Activated naive CD4-positive, alpha-beta T cell treated with anti-CD3 and anti-CD28 coated beads, Interleukin-2, amount 50 U/mL, for 16 hours (primary cell): ENCODE measurements around the gene SMARCA2.

Experiments
- DNase-seq: peaks from one replicate; pipeline ENCODE4 v3.0.0-alpha.2; 2020

Gene SMARCA2

DNA sequence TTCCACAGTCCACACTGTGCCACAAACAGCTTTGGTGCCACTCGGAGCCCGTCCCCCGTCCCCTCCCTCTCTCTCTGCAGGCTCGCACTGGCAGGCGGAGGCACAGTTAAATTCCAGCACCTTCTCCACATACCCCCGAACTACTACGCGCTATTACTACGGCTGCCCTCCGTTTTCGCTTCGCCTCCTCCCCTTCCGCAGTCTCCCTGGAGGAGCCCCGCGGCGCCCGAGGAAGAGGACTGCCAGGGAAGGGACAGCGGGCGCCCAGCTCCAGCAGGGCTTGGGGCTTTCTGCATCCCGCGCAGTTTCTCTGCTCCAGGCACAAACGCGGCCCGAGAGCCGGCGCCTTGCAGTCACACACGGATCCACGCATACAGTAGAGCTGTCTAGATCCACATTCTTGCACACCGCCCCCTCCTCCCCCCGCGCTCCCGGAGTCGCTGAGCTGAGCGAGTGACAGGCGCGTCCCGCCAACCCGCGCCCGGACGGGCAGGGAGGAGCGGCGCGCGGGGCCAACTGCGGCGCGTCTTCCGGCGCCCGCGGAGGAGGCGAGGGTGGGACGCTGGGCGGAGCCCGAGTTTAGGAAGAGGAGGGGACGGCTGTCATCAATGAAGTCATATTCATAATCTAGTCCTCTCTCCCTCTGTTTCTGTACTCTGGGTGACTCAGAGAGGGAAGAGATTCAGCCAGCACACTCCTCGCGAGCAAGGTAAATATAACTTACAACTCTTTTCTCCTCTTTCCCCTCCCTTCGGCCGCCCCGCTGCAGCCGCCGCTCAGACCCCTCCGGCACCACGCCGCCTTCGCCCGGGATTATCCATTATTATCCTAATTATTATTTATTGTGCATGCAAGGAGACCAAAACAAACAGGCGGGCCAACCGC, at the start of gene SMARCA2:
Gene SMARCA2 (plus strand): TSS at position 652 of the 885 bp plus-strand sequence. CDS start 13,676 bp downstream, outside the sequence.
- DNase-seq: peak; percentile 99

DNA sequence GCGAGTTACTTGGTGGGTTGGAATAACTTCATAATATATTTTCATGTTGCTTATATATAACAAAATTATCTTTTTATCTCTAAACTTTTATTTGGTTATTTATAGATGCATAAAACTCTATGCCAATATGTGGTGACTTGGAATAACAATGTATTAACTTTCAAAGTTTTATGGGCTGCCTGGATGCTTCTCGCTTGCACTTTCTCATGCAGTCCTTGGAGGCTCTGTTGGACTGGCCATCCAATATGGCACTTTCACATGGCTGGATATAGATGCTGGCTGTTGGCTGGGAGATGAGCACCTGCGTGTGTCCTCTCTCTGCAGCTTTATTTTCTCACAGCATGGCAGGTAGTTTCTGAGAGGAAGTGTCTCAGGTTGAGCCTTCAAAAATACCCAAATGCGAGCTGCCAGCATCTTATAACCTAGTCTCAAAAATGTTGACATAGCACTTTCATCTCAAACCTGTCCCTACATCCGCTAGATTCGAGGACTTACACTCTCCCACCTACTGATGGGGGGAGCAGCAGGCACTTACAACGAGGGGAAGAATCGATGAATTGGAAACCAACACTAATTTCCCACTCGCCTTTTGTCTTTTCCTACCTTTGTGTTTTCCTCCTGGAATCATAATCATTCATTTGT, 48.3 kb upstream of the SMARCA2 start:
- no peak for DNase-seq

DNA sequence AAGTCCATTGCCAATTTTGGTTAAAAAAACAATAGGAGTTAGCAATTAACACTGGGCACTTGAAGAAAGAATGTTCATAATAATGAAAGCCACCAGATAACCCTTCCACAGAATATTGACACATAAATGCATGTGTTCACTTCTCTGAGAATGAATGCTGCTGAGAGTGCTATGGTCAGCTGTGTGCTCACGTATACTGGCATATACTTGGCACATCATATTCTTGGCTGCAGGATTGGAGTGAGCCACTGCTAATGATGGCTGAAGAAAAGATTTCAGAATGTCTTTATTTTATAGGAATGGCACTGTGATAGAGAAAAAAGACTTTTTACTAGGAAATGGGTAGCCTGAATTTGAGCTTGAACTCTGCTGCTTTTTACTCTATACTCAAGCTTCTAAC, 46.0 kb upstream of the SMARCA2 start:
- DNase-seq: no peak

DNA sequence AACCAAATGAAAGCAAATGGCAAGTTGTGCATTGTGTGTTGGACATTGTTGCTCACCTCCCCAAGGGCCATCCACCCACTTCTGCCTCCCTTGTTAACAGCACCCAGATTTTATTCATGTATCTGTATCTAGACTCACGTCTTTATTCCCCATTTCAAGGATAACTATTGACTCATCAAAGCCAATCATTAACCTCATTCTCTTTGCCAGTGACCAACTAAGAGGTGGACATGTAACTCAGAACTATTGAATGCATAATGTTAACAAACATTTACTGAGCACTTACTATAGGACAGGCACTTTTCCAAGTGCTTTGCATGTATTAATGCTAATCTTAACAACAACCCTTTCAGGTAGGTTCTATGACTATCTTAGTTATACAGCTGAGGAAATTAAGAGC, 45.2 kb upstream of the SMARCA2 start:
- DNase-seq: no peak

DNA sequence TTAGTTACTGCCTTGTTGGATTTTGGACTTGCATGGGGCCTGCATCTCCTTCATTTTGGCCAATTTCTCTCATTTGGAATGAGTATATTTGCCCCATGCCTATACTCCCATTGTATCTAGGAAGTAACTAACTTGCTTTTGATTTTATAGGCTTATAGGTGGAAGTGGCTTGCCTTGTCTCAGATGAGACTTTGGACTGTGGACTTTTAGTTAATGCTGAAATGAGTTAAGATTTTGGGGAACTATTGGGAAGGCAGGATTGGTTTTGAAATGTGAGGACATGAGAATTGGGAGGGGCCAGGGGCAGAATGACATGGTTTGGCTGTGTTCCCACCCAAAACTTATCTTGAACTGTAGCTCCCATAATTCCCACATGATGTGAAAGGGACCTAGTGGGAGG, 42.5 kb upstream of the SMARCA2 start:
- no peak for DNase-seq

DNA sequence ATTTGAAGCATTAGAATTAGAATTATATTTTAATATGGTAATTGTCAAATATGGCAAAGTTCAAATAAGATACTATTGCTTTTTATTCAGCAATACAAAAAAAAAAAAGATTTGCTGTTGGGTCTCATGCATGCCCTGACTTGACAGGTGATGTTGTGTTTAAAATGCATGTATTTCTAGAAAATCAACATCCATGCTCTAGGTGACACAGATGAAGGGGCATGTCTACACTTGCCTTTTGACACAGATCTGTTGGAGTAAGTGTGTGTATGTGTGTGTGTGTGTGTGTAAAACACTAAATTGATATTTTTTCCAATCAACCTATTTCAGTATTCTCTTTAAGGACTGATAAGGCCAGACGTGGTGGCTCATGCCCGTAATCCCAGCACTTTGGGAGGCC, 38.1 kb upstream of the SMARCA2 start:
- no peak for DNase-seq

DNA sequence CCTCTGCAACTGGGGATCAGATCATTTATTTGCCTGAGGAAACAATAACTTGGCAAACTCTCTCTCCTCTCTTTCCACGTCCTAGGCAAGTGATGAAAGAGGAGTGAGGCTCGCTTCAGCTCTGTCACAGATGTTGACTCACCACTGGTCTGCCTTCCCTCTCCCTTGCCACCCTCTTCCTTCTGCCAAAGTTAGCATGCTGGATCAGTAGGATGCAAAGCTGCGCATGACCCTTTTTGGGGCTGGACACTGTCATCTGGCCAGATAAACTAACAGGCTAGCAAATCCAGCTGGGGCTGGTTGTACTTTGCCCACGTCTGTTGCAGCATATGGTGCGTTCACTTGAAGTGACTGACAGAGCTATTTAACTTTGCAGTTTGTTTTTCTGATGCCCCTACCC, 36.2 kb upstream of the SMARCA2 start:
- DNase-seq: no peak

DNA sequence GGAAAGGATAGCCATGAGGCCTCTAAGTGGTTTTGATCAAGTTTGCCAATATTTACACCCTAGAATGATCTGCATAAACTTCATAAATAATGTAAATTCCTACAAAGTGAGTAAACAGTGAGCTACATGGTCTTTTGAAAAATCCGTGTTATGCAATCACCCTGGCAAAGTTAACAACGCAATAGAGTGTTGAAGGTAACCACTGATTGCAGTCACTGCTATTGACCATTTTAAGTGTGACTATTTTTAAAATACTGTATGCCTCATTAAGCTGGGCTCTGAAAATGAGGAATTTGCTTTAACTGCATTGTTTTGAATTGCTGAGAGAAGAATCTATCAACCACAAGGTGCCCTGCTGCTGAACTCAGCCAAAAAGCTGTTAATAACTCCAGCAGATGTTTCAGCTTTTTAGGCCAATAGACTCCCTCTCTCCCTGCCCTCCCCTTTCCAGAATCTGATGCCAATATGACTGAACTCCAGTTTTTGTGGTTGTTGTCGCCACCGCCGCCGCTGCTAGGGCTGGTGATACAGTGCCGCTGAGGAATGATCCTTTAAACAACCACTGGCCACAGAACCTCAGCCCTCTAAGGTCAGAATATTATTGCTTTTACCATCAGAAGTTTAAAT, 35.3 kb upstream of the SMARCA2 start:
- no peak for DNase-seq

DNA sequence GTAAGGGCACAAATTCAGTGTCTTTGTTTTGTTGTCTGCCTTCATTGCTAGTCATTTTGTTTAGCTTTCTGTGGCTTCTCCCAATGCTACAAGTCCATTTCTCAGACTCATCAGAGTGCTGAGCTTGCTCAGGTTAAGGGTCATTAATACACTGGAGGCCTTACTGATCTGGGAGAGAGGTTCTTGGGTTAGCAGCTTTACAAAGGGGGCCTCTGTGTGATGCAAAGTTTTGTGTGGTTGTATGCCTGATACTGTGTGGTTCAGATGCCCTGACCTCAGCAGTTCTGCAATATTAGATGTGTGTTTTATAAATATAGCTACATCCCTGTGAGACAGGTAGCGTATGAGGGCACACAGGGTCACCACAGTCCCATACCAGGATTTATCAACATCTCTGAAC, 34.8 kb upstream of the SMARCA2 start:
- DNase-seq: no peak

DNA sequence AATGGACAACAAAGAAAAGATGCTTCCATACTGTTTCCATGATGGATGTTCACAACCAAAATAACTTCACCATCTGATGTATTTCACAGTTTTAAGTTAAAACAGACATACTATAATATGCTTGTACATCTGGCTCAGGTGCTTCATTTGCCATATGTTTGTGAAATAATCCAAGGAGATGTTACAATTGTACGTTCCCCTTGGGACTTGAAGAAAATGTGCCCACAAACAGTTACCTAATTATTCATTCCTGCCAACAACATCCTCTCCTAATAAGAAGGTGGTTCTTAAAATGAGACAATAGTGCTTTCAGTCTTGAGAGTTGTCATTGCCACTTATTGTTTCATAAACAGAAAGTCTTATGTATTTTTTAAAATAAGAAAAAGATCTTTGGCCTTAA, 33.1 kb upstream of the SMARCA2 start:
- no peak for DNase-seq

DNA sequence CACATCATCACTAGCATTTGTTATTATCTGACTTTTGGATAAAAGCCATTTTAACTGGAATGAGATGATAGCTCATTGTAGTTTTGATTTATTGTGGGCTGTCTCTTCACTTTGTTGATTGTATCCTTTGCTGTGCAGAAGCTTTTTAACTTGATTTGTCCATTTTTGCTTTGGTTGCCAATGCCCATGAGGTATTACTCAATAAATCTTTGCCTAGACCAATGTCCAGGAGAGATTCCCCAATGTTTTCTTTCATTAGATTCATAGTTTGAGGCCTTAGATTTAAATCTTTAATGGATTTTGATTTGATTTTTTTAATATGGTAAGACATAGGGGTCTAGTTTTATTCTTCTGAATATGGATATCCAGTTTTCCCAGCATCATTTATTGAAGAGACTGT, 28.8 kb upstream of the SMARCA2 start:
- DNase-seq: no peak

DNA sequence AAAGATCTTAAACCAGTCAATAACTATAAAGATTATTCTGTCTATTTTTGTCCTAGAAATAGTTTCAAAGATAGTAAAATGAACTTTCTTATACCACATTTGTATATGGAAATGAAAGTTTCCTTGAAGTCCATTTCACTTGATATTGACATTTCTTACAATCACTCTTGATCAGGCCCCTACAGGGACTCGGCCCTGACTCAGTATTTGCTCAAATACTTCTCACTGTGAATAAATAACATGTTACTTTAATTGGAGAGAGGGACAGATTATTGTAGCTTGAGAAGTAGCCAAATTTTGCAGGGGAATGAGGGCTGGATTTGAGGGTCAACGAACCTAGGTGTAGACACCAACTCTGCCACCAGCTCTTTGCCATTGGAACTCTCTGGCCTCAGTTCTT, 25.6 kb upstream of the SMARCA2 start:
- DNase-seq: no peak

DNA sequence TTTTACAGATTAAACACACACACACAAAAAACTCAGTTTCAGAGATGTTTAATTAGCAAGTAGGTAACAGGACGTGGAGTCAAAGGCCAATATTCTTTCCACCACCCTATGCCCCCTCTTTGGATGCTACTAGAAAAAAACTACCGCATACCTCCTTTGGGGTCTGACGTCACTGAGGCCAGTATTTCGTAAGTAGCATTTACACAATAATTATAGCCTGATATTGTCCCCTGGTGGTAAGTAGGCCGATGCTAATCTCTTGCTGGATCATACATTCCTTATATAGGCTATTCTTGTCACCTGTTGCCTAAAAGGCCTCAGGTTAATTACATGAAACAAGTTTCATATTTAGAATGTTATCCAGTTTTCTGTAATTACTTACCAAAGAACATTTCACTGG, 21.0 kb upstream of the SMARCA2 start:
- no peak for DNase-seq

DNA sequence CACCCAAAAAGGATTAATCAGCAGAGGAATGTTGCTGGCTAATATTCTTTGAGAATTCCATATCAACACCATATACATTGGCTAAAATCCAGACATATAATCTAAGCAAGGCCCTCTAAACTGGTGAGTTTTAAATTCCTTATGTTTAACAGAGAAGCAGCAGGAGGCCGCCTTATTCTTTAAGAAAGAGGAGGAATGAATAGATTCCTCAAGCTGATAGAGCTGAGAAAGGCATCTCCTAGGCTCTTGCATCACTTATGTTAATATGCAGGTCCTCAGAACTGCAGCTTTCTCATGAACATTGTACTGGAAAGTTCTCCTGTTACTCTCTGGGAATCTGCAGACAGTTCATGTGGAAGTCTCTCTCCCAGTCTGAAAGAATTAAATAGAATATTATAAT, 20.1 kb upstream of the SMARCA2 start:
- DNase-seq: no peak

DNA sequence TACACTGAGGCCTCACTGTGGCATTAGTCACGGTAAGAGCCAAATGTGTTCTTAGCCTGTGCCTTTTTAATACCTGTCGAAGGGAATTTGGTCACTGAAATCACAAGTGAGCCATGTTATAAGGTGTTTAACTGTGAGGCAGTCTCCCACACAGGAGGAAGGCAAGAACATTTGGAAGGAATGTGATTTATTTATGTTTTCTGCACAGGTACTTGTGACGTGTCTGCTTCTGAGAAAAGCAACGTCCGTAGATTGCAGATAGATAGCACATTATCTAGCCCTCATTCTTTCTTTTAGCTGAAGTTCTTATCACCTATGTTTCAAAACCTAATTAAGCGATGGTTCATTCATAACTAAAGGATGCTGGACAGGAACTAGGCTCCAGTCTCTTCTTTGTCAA, 19.0 kb upstream of the SMARCA2 start:
- no peak for DNase-seq

DNA sequence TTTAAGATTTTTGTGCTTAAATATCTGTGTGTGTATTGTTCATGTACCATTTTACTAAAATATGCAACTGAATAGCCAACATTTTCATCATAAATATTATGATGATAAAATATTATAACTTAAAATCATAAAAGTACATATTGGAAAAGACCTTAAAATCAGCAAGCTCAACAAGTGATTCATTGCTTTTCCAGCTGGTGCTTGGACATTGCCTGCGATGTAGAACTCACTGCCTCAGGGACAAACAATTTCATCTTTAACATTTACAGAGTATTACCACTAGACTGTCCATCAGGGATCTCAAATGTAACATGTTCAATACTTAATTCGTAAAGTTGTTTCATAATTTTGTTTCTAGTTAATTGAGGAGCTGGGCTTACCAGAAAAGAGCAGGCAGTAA, 17.5 kb upstream of the SMARCA2 start:
- DNase-seq: no peak

DNA sequence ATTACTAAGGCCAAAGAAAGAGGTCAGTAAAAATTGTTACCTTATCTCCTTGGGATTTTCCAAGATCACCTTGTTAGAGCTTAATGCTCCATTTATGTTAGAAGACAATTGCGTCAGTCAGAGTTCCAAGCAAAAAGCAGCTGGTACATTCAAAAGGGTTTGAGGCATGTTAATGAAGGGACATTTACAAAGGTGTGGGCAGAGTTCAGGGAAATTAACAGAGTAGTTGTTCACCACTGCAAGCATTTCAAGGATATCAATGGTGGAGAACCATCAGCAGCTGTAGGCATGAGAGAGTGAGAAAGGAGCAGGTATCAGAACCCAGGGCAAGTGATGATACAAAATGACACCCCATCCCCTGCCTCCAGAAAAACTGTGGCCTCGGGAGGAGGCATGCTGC, 17.0 kb upstream of the SMARCA2 start:
- no peak for DNase-seq

DNA sequence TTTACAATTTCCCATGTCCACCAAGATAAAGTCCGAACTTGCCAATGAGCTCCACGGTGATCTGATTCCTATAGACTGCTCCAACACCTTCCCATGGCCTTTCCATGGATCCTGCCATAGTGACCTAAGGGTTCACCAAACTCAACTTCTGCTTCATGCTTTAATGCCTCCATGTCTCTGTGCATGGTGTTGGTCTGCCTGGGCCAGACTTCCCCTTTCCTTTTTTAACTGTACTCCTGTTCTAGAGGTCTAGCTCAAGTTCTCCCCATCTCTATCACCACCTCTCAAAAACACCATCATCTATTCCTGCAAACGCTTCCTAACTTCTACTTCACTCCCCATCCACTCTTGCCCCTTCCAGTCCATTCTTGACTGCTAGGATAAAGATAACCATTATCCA, 14.8 kb upstream of the SMARCA2 start:
- DNase-seq: no peak

DNA sequence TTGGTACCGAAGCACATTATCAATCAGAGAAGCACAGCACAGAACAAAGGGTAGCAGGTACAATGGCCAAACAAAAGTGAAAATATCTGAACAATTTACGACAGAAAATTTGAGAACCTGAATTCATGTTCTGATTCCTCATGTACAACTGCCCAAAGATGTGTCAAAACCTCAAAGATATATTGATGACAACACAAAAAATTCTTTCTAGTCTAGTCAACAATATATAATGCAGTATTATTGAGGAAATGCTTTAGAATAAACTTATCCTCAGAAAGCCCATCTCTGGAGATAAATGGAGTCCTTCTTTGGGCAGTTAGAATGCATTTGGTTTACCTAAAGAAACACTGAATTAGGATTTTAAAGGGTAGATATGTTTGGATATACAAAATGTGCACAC, 6.8 kb upstream of the SMARCA2 start:
- DNase-seq: no peak

DNA sequence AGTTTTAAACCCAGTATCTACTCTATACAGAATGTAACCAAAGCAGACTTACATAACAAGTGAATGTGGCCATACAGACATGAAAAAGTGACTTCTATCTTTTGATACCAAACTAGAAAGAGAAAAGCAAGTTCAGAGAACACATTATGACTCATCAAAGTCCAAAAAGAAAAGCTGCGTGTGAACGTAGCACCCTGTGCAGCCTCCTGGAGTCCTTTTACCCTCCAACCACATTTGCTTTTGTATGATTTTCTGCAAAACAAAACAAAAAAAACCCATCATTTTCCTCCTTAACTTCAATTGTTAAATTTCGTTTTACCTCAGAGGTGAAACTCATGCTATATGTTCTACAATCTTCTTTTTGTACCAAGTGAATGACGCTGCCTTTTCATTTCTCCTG, 2.8 kb upstream of the SMARCA2 start:
- peak; percentile 36 for DNase-seq

DNA sequence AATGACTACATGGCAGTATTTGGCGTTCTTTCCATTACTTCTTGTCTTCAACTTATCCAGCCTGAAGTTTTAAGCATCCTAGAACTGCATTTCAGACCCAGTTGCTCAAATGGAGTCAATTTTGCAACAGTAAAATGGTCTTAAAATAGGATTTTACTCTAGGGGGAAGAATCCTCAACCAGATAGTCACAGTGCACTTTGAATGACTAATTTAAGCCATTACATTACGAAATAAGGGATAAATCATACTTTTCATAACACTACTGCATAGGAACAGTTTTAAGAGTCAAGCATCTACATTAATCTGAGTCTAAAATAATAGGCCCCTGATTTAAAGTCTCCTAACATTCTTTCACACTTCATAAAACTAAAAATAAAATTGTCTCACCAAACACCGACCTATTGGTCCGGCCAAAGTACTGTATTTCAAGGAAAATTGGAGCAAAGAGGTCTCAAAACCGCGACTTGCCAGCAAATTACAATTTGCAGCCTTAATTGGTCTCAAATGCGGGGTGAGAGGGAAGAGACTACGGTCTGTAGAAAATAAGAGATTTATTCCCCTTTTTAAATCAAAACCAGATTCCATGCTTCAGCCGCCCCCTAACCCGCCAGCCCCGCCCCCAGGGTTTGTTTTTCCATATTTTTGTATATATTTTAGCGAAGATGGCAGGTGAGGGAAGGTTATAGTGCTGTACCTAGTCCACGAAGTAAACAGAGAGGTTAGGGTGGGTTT, 1.2 kb upstream of the SMARCA2 start:
- DNase-seq: no peak

DNA sequence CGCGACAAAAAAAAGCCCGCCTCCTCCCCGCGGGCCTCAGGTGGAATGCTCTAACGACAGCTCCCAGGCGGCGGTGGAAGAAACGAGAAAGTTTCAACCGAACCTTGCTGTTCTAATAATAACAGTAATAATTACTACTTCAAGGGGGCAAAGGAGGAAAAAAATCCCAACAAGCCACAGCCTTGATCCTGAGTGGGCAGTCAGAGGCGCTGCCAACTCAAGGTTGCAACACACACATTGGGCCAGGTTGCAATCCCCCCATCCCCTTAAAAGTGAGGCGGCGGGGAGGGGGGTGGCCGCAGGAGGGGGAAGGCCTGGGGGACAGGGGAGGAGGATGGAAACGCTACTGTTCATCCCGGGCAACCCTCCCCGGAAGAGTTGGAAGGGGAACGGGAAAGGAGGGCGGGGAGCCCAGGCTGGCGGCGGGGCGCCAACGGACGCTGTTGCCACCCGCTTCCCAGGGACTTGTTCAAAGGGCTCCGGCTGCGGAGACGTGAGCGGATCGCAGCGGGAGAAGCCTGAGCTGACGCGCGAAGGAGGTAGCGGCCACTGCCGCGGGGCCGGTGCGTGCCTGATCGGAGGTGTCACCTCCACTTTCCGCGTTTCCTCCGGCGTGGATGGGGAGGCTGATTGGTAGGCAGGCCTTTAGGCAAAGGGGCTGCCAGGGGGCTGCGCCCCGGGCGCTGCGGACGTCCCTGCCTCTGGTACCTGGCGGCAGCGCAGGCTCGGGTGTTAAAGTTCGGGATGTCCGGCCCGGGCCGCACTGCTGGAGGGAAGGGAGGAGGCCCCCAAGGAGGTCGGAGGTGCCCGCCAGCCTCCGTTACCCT, 647 bp downstream of the SMARCA2 start:
- DNase-seq: peak; percentile 56
